Endothelial cell (in vitro differentiated cells): ENCODE data around the gene ACADSB. TPM values are rescaled to one million over a fixed set of nuclear protein-coding genes. Genes with fewer than 3 reads are reported as not detected.

ENCODE experiments used
- DNase-seq: peaks from one replicate; pipeline ENCODE4 v3.0.0; 2021; ENCODE audit warnings: low spot score
- H3K27ac Mint-ChIP-seq: one replicate; pipeline ENCODE4 v1.8.0; 2021; ENCODE audit warnings: mixed read lengths, inconsistent platforms; ENCODE audit not compliant: unreplicated experiment
- H3K27me3 Mint-ChIP-seq: one replicate; pipeline ENCODE4 v1.8.0; 2021; ENCODE audit warnings: mild to moderate bottlenecking, moderate library complexity, mixed read lengths, inconsistent platforms; ENCODE audit not compliant: unreplicated experiment
- H3K36me3 Mint-ChIP-seq: one replicate; pipeline ENCODE4 v1.8.0; 2021; ENCODE audit warnings: mild to moderate bottlenecking, low read depth, mixed read lengths, inconsistent platforms; ENCODE audit not compliant: unreplicated experiment
- H3K4me1 Mint-ChIP-seq: one replicate; pipeline ENCODE4 v1.8.0; 2021; ENCODE audit warnings: mild to moderate bottlenecking, mixed read lengths, inconsistent platforms; ENCODE audit not compliant: unreplicated experiment
- H3K4me3 Mint-ChIP-seq: one replicate; pipeline ENCODE4 v1.8.0; 2021; ENCODE audit warnings: mild to moderate bottlenecking, mixed read lengths, inconsistent platforms; ENCODE audit not compliant: unreplicated experiment
- H3K9me3 Mint-ChIP-seq: one replicate; pipeline ENCODE4 v1.8.0; 2021; ENCODE audit warnings: mixed read lengths, inconsistent platforms; ENCODE audit not compliant: unreplicated experiment
- CTCF ChIP-seq: fragments of 200-600 bp; sonication (generic); IDR thresholded peaks from one replicate; pipeline ENCODE4 v1.5.0; 2021; ENCODE audit warnings: antibody characterized with exemption; ENCODE audit not compliant: unreplicated experiment
- total RNA-seq: library from RNA; stranded (reverse); fragmentation: NEBNext Ultra II Directional; extraction: Animal tissue kit (Norgen Biotek cat#: 25700); gene quantifications from one replicate; pipeline ENCODE4 v1.2.1, GENCODE V29; 2021; ENCODE audit not compliant: unreplicated experiment

ACADSB gene
- total RNA-seq, 1 donor from 2014 or later = 35.6 TPM

- Mint-ChIP-seq H3K4me1 (no peaks in the 10 kb centered on the region), H3K27me3 (peaks cover 3% of the 10 kb centered on the region), H3K36me3 (no peaks in the 10 kb centered on the region), H3K9me3 (no peaks in the 10 kb centered on the region), H3K27ac (no peak overlapping the region), H3K4me3 (no peak overlapping the region)
- DNase-seq = no peak
- TF ChIP-seq CTCF = no peak
Measured at GRCh38 chr10:123086281-123086680, 77.5 kb downstream of the ACADSB start.

GRCh38 chr10:123087348-123087747, 78.5 kb downstream of the ACADSB start:
- H3K4me3 Mint-ChIP-seq = no peak overlapping the region
- DNase-seq = no peak
- no peaks in the 10 kb centered on the region for H3K9me3 Mint-ChIP-seq
- H3K4me1 Mint-ChIP-seq = no peaks in the 10 kb centered on the region
- no peak for TF ChIP-seq CTCF
- H3K36me3 Mint-ChIP-seq = no peaks in the 10 kb centered on the region
- H3K27ac Mint-ChIP-seq = no peak overlapping the region
- H3K27me3 Mint-ChIP-seq = peaks cover 3% of the 10 kb centered on the region

- no peak for DNase-seq
- Mint-ChIP-seq H3K27me3 (peaks cover 3% of the 10 kb centered on the region), H3K4me1 (no peaks in the 10 kb centered on the region), H3K9me3 (no peaks in the 10 kb centered on the region), H3K27ac (no peak overlapping the region), H3K4me3 (no peak overlapping the region), H3K36me3 (no peaks in the 10 kb centered on the region)
- no peak for TF ChIP-seq CTCF
Measured at GRCh38 chr10:123087786-123088185, 79.0 kb downstream of the ACADSB start.

- no peak for DNase-seq
- Mint-ChIP-seq H3K4me1 (peaks cover 3% of the 10 kb centered on the region), H3K9me3 (no peaks in the 10 kb centered on the region), H3K27me3 (peaks cover 2% of the 10 kb centered on the region), H3K27ac (no peak overlapping the region), H3K36me3 (no peaks in the 10 kb centered on the region), H3K4me3 (no peak overlapping the region)
- TF ChIP-seq CTCF = no peak
Measured at GRCh38 chr10:123092635-123093414, 84.0 kb downstream of the ACADSB start.

- DNase-seq = no peak
- TF ChIP-seq CTCF = no peak
- Mint-ChIP-seq H3K36me3 (no peaks in the 10 kb centered on the region), H3K9me3 (no peaks in the 10 kb centered on the region), H3K4me1 (peaks cover 3% of the 10 kb centered on the region), H3K27ac (no peak overlapping the region), H3K4me3 (no peak overlapping the region), H3K27me3 (peaks cover 2% of the 10 kb centered on the region)
Measured at GRCh38 chr10:123093489-123093888, 84.7 kb downstream of the ACADSB start.
